ENCODE data around the gene SMARCB1. TPM values are rescaled to one million over a fixed set of nuclear protein-coding genes. Genes with fewer than 3 reads are reported as not detected.

Gene SMARCB1
- total and polyA plus RNA-seq, 2 of the 4 experiments (the other 2 are of a cell fraction), result 110 to 159 TPM

GRCh38 chr22:23777776-23778576 is 8.8 kb upstream of the SMARCB1 start:
- Histone ChIP-seq H3K23ac (ENCODE audit: low read depth, low read length) (no peak overlapping the region), H3K4ac (ENCODE audit: low read depth, low read length) (no peak overlapping the region), H3K9me3 (ENCODE audit: control insufficient read depth, insufficient read depth, low read length) (no peaks in the 10 kb centered on the region), H4K5ac (ENCODE audit: low read depth, low read length) (no peak overlapping the region; the same call in 1 of the 2 replicates), H2BK5ac (ENCODE audit: low read depth, low read length, poor library complexity, severe bottlenecking) (no peak overlapping the region), H3K36me3 (ENCODE audit: control insufficient read depth, insufficient read depth, low read length) (no peaks in the 10 kb centered on the region), H2BK120ac (ENCODE audit: low read depth, low read length) (no peak overlapping the region), H2BK20ac (ENCODE audit: low read depth, low read length) (no peak overlapping the region), H3K9ac (ENCODE audit: low read depth, low read length) (no peak overlapping the region), H2BK15ac (ENCODE audit: low read depth, low read length) (no peak overlapping the region; the same call in 2 of the 3 replicates), H3K4me3 (ENCODE audit: insufficient read depth, low read depth, low read length) (no peak overlapping the region), H3K79me1 (ENCODE audit: low read depth in 1 of 2, low read length in 2 of 2) (peaks cover 0 to 6% of the 10 kb centered on the region in 2 experiments; a peak in 1 of 4 replicates), H3K9me1 (ENCODE audit: insufficient read depth, low read length) (peaks cover 13% of the 10 kb centered on the region), H3K4me2 (ENCODE audit: low read depth, low read length) (no peak overlapping the region), H3K27me3 (ENCODE audit: control insufficient read depth, insufficient read depth, low read length) (no peaks in the 10 kb centered on the region), H2AK5ac (ENCODE audit: low read depth, low read length) (peak overlapping the region; percentile 15; the same call in 1 of the 2 replicates), H4K20me1 (ENCODE audit: insufficient read depth, low read length) (no peaks in the 10 kb centered on the region), H2AK9ac (replicated peaks; ENCODE audit: low read depth, low read length, poor library complexity) (peak overlapping the region; percentile 66), H3K27ac (ENCODE audit: insufficient read depth, low read length) (no peak overlapping the region), H3K4me1 (ENCODE audit: control insufficient read depth, insufficient read depth, low read length) (peaks cover 28% of the 10 kb centered on the region), H4K8ac (ENCODE audit: low read depth in 2 of 2, low read length in 2 of 2) (0 out of 4 replicates have a peak overlapping the region, but pooled peaks of 1 of the 2 experiments have one; percentile 34), H3K18ac (ENCODE audit: low read depth, low read length) (no peak overlapping the region), H3K56ac (ENCODE audit: extremely low read depth, insufficient read depth, low read length) (no peak overlapping the region), H4K91ac (ENCODE audit: insufficient read depth, low read depth, low read length) (peak overlapping the region; percentile 55; the same call in 1 of the 2 replicates), H3K14ac (replicated peaks; ENCODE audit: low read depth, low read length) (no peak overlapping the region), H2AFZ (replicated peaks; ENCODE audit: low read length, poor library complexity) (peak overlapping the region; percentile 66)
- DNase-seq, result peak; percentile 18
- dilution Hi-C loops (cut with HindIII; ENCODE audit: low sequenced_read_pairs, unreplicated experiment), result no loop called here
- peak; percentile 15; the same call in 1 of the 2 replicates for ATAC-seq (ENCODE audit: low read depth)
- in situ Hi-C loops (cut with MboI; ENCODE audit: low sequenced_read_pairs), result no loop called here
- CTCF ChIA-PET, result no interaction called here
- no peak for TF ChIP-seq MXI1 (IDR thresholded peaks at IDR 0.05; ENCODE audit: borderline replicate concordance, low read depth, low read length)
- no peak for TF ChIP-seq RCOR1 (IDR thresholded peaks at IDR 0.05; ENCODE audit: insufficient replicate concordance, low read length)
- TF ChIP-seq CEBPB (IDR thresholded peaks at IDR 0.05; ENCODE audit: low read depth, low read length), result no peak
- TF ChIP-seq RFX5 (IDR thresholded peaks at IDR 0.05; ENCODE audit: low read depth, low read length), result no peak
- TF ChIP-seq, protein P1, sequence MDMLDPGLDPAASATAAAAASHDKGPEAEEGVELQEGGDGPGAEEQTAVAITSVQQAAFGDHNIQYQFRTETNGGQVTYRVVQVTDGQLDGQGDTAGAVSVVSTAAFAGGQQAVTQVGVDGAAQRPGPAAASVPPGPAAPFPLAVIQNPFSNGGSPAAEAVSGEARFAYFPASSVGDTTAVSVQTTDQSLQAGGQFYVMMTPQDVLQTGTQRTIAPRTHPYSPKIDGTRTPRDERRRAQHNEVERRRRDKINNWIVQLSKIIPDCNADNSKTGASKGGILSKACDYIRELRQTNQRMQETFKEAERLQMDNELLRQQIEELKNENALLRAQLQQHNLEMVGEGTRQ (IDR thresholded peaks at IDR 0.05; ENCODE audit: low read depth, low read length), result no peak
- no peak for TF ChIP-seq RAD21 (IDR thresholded peaks at IDR 0.05; ENCODE audit: low read length)
- TF ChIP-seq SMC3 (IDR thresholded peaks at IDR 0.05; ENCODE audit: low read depth, low read length), result no peak
- TF ChIP-seq, protein P2, sequence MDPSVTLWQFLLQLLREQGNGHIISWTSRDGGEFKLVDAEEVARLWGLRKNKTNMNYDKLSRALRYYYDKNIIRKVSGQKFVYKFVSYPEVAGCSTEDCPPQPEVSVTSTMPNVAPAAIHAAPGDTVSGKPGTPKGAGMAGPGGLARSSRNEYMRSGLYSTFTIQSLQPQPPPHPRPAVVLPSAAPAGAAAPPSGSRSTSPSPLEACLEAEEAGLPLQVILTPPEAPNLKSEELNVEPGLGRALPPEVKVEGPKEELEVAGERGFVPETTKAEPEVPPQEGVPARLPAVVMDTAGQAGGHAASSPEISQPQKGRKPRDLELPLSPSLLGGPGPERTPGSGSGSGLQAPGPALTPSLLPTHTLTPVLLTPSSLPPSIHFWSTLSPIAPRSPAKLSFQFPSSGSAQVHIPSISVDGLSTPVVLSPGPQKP (IDR thresholded peaks at IDR 0.05; ENCODE audit: borderline replicate concordance, low read depth, low read length), result no peak
- no TSS peak for BruUV-seq (replicated peaks)
- 100% methylated on average over 1 of the region's 11 CpGs; no CpG with 5 or more reads in 1 of the 2 experiments for WGBS, 2 experiments (ENCODE audit: extremely low coverage in 2 of 2, insufficient read length in 1 of 2)
- intact Hi-C loops (cut with micrococcal nuclease), result loop anchor here (10.0 kb wide), 1 partner anchor 177 kb away; no protein-coding TSS in a partner anchor
- POLR2A ChIA-PET (ENCODE audit: unreplicated experiment), result no interaction called here
